Endodermal cell (in vitro differentiated cells): ENCODE measurements around the gene CSNK1D. TPM values are rescaled to one million over a fixed set of nuclear protein-coding genes. Genes with fewer than 3 reads are reported as not detected.

ENCODE experiments used
- DNase-seq: peaks from one replicate; pipeline ENCODE4 v3.0.0-alpha.2; 2017
- H3K27ac ChIP-seq: 2 replicates; pipeline ENCODE4 v1.5.1; 2013; ENCODE audit warnings: mild to moderate bottlenecking, low read depth, low read length, moderate library complexity
- H3K27me3 ChIP-seq: 2 replicates; pipeline ENCODE4 v1.6.1; 2013; ENCODE audit warnings: mild to moderate bottlenecking, low read length, moderate library complexity; ENCODE audit not compliant: insufficient read depth, control insufficient read depth, poor library complexity, severe bottlenecking
- H3K36me3 ChIP-seq: 2 replicates; pipeline ENCODE4 v1.7.0; 2013; ENCODE audit warnings: mild to moderate bottlenecking, low read length, moderate library complexity; ENCODE audit not compliant: control insufficient read depth, insufficient read depth
- H3K4me1 ChIP-seq: one replicate; pipeline ENCODE4 v1.7.0; 2013; ENCODE audit warnings: low read length; ENCODE audit not compliant: control insufficient read depth, insufficient read depth
- H3K4me3 ChIP-seq: 2 replicates; pipeline ENCODE4 v1.5.1; 2013; ENCODE audit warnings: mild to moderate bottlenecking, low read length, moderate library complexity
- H3K9ac ChIP-seq: 2 replicates; pipeline ENCODE4 v1.6.1; 2013; ENCODE audit warnings: mild to moderate bottlenecking, low read length, moderate library complexity; ENCODE audit not compliant: poor library complexity, severe bottlenecking; ENCODE audit errors: extremely low read depth
- H3K9me3 ChIP-seq: 2 replicates; pipeline ENCODE4 v1.6.1; 2013; ENCODE audit warnings: mild to moderate bottlenecking, low read length, moderate library complexity; ENCODE audit not compliant: control insufficient read depth
- H3K27ac Mint-ChIP-seq: 2 replicates; pipeline ENCODE4 v1.8.0; 2020; ENCODE audit warnings: mixed read lengths
- H3K27me3 Mint-ChIP-seq: 2 replicates; pipeline ENCODE4 v1.8.0; 2021; ENCODE audit warnings: mild to moderate bottlenecking, mixed read lengths; ENCODE audit not compliant: insufficient read depth
- H3K36me3 Mint-ChIP-seq: 2 replicates; pipeline ENCODE4 v1.8.0; 2020; ENCODE audit warnings: low read depth, mixed read lengths
- H3K4me1 Mint-ChIP-seq: 2 replicates; pipeline ENCODE4 v1.8.0; 2020; ENCODE audit warnings: mixed read lengths
- H3K4me3 Mint-ChIP-seq: 2 replicates; pipeline ENCODE4 v1.8.0; 2020; ENCODE audit warnings: mild to moderate bottlenecking, moderate library complexity, mixed read lengths
- H3K9me3 Mint-ChIP-seq: 2 replicates; pipeline ENCODE4 v1.8.0; 2020; ENCODE audit warnings: mild to moderate bottlenecking, mixed read lengths
- CTCF ChIP-seq: fragments of 200-600 bp; sonication (generic); conservative IDR thresholded peaks from 2 replicates; pipeline ENCODE4 v1.5.0; 2021; ENCODE audit warnings: antibody characterized with exemption, mild to moderate bottlenecking
- WGBS, 2 experiments: methylation state at CpG; one replicate each; pipeline versions ENCODE4 v1.1.5 to v1.1.7; 2013; ENCODE audit warnings: missing lambda C conversion rate in 2 of 2, mixed read lengths in 1 of 2; ENCODE audit not compliant: insufficient coverage in 1 of 2, insufficient read length in 1 of 2; 5-methylcytosine and 5-hydroxymethylcytosine counted together
- total RNA-seq, 2 donors: library from RNA; stranded (reverse); fragmentation: NEBNext Ultra II Directional in 1 of 2; extraction: Animal tissue kit (Norgen Biotek cat#: 25700) in 1 of 2; gene quantifications; 2 replicates in 1 of 2; 3 replicates in 1 of 2; pipeline ENCODE4 v1.2.1, GENCODE V29; 2021

The CSNK1D gene
- total RNA-seq, 2 donors from 2014 or later: 104 to 143 TPM

- H3K4me1 Mint-ChIP-seq: no peaks in the 10 kb centered on the region
- H3K9me3 Mint-ChIP-seq: no peaks in the 10 kb centered on the region
- no peak overlapping the region for H3K4me3 ChIP-seq
- no peaks in the 10 kb centered on the region for H3K27me3 ChIP-seq
- no peak overlapping the region for H3K27ac Mint-ChIP-seq
- no peak overlapping the region for H3K4me3 Mint-ChIP-seq
- no peaks in the 10 kb centered on the region for H3K27me3 Mint-ChIP-seq
- DNase-seq: no peak
- H3K27ac ChIP-seq: no peak overlapping the region
- H3K36me3 ChIP-seq: no peaks in the 10 kb centered on the region
- no peaks in the 10 kb centered on the region for H3K36me3 Mint-ChIP-seq
- H3K9me3 ChIP-seq: no peaks in the 10 kb centered on the region
- no peak overlapping the region for H3K9ac ChIP-seq
- WGBS, 2 experiments: 89 to 93% methylated on average over 11 to 21 of the region's 21 CpGs
- TF ChIP-seq CTCF: no peak
- no peaks in the 10 kb centered on the region for H3K4me1 ChIP-seq
Observed at GRCh38 chr17:82321947-82322466, 48.5 kb upstream of the CSNK1D start.

- H3K27me3 Mint-ChIP-seq: no peaks in the 10 kb centered on the region
- H3K4me1 Mint-ChIP-seq: no peaks in the 10 kb centered on the region
- Histone ChIP-seq H3K4me1 (no peaks in the 10 kb centered on the region), H3K4me3 (no peak overlapping the region), H3K27ac (no peak overlapping the region), H3K36me3 (no peaks in the 10 kb centered on the region), H3K9me3 (no peaks in the 10 kb centered on the region), H3K9ac (no peak overlapping the region), H3K27me3 (no peaks in the 10 kb centered on the region)
- H3K27ac Mint-ChIP-seq: no peak overlapping the region
- H3K4me3 Mint-ChIP-seq: no peak overlapping the region
- DNase-seq: peak; percentile 87
- peak; percentile 96 for TF ChIP-seq CTCF
- WGBS, 2 experiments: 59 to 60% methylated on average over 43 to 65 of the region's 65 CpGs
- no peaks in the 10 kb centered on the region for H3K36me3 Mint-ChIP-seq
- no peaks in the 10 kb centered on the region for H3K9me3 Mint-ChIP-seq
Observed at GRCh38 chr17:82320956-82321927, 47.7 kb upstream of the CSNK1D start.

GRCh38 chr17:82320140-82320840, 46.8 kb upstream of the CSNK1D start:
- no peaks in the 10 kb centered on the region for H3K27me3 ChIP-seq
- no peak overlapping the region for H3K4me3 ChIP-seq
- no peak overlapping the region for H3K9ac ChIP-seq
- Mint-ChIP-seq H3K9me3 (no peaks in the 10 kb centered on the region), H3K27ac (no peak overlapping the region), H3K4me1 (no peaks in the 10 kb centered on the region), H3K27me3 (no peaks in the 10 kb centered on the region), H3K4me3 (no peak overlapping the region), H3K36me3 (no peaks in the 10 kb centered on the region)
- H3K27ac ChIP-seq: no peak overlapping the region
- H3K36me3 ChIP-seq: no peaks in the 10 kb centered on the region
- TF ChIP-seq CTCF: no peak
- H3K4me1 ChIP-seq: no peaks in the 10 kb centered on the region
- 88 to 89% methylated on average over 20 to 26 of the region's 26 CpGs for WGBS, 2 experiments
- DNase-seq: no peak
- H3K9me3 ChIP-seq: no peaks in the 10 kb centered on the region
